Endothelial cell of umbilical vein (primary cell): ENCODE results near the gene TULP4. TPM values are rescaled to one million over a fixed set of nuclear protein-coding genes. Genes with fewer than 3 reads are reported as not detected.

Experiments
- BruUV-seq: library from RNA; stranded (reverse); fragments of 400-500 nt; replicated peaks from 2 replicates; lab custom pipeline; 2021; lab: Mats Ljungman, UMichigan
- CTCF ChIA-PET: fragments of 300-600, 350-600 bp; sonication (Branson Sonifier 250); formaldehyde crosslinking; loops from one replicate; lab custom pipeline; 2021; ENCODE audit warnings: antibody characterized with exemption, inconsistent platforms; lab: Charles Lee
- POLR2A ChIA-PET: fragments of 300-600, 350-600 bp; sonication (Branson Sonifier 250); formaldehyde crosslinking; loops from one replicate; lab custom pipeline; 2021; ENCODE audit warnings: antibody characterized with exemption, inconsistent platforms; lab: Charles Lee
- DNase-seq: peaks from one replicate; pipeline ENCODE4 v3.0.0-alpha.2; 2011; ENCODE audit warnings: low read depth, low spot score
- FAIRE-seq: peaks from 2 replicates; lab custom pipeline; 2011; peaks lifted over from hg19 to GRCh38; lab: Jason Lieb, UNC
- H2AFZ ChIP-seq: 2 replicates; pipeline ENCODE4 v1.6.0; 2012; ENCODE audit warnings: low read depth, low read length, control low read depth, inconsistent platforms
- H3K27ac ChIP-seq: 2 replicates; pipeline ENCODE4 v1.5.1; 2011; ENCODE audit warnings: low read depth, mild to moderate bottlenecking, control low read depth, low read length, moderate library complexity; ENCODE audit not compliant: insufficient read depth
- H3K27me3 ChIP-seq, 2 experiments: 2 replicates each; pipeline versions ENCODE4 v1.6.0 to v1.6.1; 2011; ENCODE audit warnings: low read length in 2 of 2, mixed read lengths in 1 of 2; ENCODE audit not compliant: control insufficient read depth in 2 of 2, insufficient read depth in 2 of 2
- H3K36me3 ChIP-seq, 2 experiments: 2 replicates in 1 of 2; 3 replicates in 1 of 2; pipeline ENCODE4 v1.5.1; 2011; ENCODE audit warnings: low read length in 2 of 2, mild to moderate bottlenecking in 1 of 2, moderate library complexity in 1 of 2; ENCODE audit not compliant: control insufficient read depth in 2 of 2, insufficient read depth in 2 of 2; ENCODE audit errors: extremely low read depth in 1 of 2
- H3K4me1 ChIP-seq: 3 replicates; pipeline ENCODE4 v1.5.1; 2011; ENCODE audit warnings: mild to moderate bottlenecking, low read length; ENCODE audit not compliant: control insufficient read depth, insufficient read depth; ENCODE audit errors: extremely low read depth
- H3K4me2 ChIP-seq: 2 replicates; pipeline ENCODE4 v1.6.1; 2011; ENCODE audit warnings: low read length, control low read depth, mixed read lengths; ENCODE audit not compliant: insufficient read depth
- H3K4me3 ChIP-seq, 3 experiments: fragments of 200-600 bp in 1 of 3; sonication (generic), shearing (Covaris generic) in 1 of 3; replicated peaks in 1 of 3; 2 replicates each; pipeline ENCODE4 v1.5.1; 2011 to 2016; ENCODE audit warnings: control low read depth in 3 of 3, low read length in 3 of 3, mild to moderate bottlenecking in 2 of 3, inconsistent platforms in 1 of 3, low read depth in 1 of 3, moderate library complexity in 1 of 3; ENCODE audit not compliant: insufficient read depth in 1 of 3
- H3K79me2 ChIP-seq: 2 replicates; pipeline ENCODE4 v1.6.0; 2012; ENCODE audit warnings: low read length, inconsistent platforms; ENCODE audit not compliant: control insufficient read depth, insufficient read depth
- H3K9ac ChIP-seq: replicated peaks from 2 replicates; pipeline ENCODE3; 2011; ENCODE audit warnings: low read length, control low read depth; ENCODE audit not compliant: insufficient read depth; ENCODE audit errors: extremely low read depth
- H3K9me1 ChIP-seq: replicated peaks from 3 replicates; pipeline ENCODE4 v1.6.0; 2011; ENCODE audit warnings: mild to moderate bottlenecking, low read length; ENCODE audit not compliant: control insufficient read depth, insufficient read depth; ENCODE audit errors: extremely low read depth
- H3K9me3 ChIP-seq: replicated peaks from 2 replicates; pipeline ENCODE4 v1.5.1; 2012; ENCODE audit warnings: low read length, inconsistent platforms; ENCODE audit not compliant: control insufficient read depth, insufficient read depth
- H4K20me1 ChIP-seq: replicated peaks from 2 replicates; pipeline ENCODE3; 2011; ENCODE audit warnings: mild to moderate bottlenecking, low read length; ENCODE audit not compliant: control insufficient read depth, insufficient read depth; ENCODE audit errors: extremely low read depth
- EZH2 ChIP-seq: IDR thresholded peaks from 2 replicates; pipeline ENCODE4 v1.6.1; 2012; ENCODE audit warnings: borderline replicate concordance, low read depth, mild to moderate bottlenecking, moderate library complexity, low read length, inconsistent platforms; ENCODE audit not compliant: severe bottlenecking
- FOS ChIP-seq: IDR thresholded peaks from 2 replicates; pipeline ENCODE4 v1.6.1; 2011; ENCODE audit warnings: mild to moderate bottlenecking, low read length, moderate library complexity, borderline replicate concordance; ENCODE audit not compliant: insufficient read depth
- GATA2 ChIP-seq: IDR thresholded peaks from 2 replicates; pipeline ENCODE4 v1.7.0; 2011; ENCODE audit warnings: low read depth, mild to moderate bottlenecking, moderate library complexity, mixed read lengths, low read length; ENCODE audit not compliant: insufficient read length, insufficient read depth
- JUN ChIP-seq: IDR thresholded peaks from 2 replicates; pipeline ENCODE4 v1.6.1; 2011; ENCODE audit warnings: borderline replicate concordance, low read depth; ENCODE audit not compliant: insufficient read length, insufficient read depth
- MYC ChIP-seq: IDR thresholded peaks from one replicate; pipeline ENCODE4 v1.6.1; 2011; ENCODE audit warnings: mild to moderate bottlenecking, low read depth, low read length
- POLR2A ChIP-seq: IDR thresholded peaks from 2 replicates; pipeline ENCODE4 v1.6.1; 2012; ENCODE audit warnings: low read depth, mild to moderate bottlenecking, control low read depth, low read length
- POLR2AphosphoS5 ChIP-seq: IDR thresholded peaks from 2 replicates; pipeline ENCODE4 v1.6.1; 2012; ENCODE audit warnings: low read depth, mild to moderate bottlenecking, control low read depth, low read length, moderate library complexity; ENCODE audit not compliant: insufficient read depth
- dilution Hi-C: fragments of 300-500 bp; cut with MboI; formaldehyde crosslinking; loops from one replicate; pipeline ENCODE4 v1.15.0; 2019; ENCODE audit warnings: low sequenced_read_pairs; ENCODE audit not compliant: extremely low pct_ligation_motif_present
- intact Hi-C: fragments of 100-400 bp; cut with micrococcal nuclease; formaldehyde crosslinking; loops from one replicate; pipeline ENCODE4 v1.10.0; 2022
- polyA plus RNA-seq, 4 experiments: library from polyadenylated mRNA; depleted of rRNA in 3 of 4; stranded (reverse) in 3 of 4; unstranded in 1 of 4; fragments of >200 nt; gene quantifications; 2 replicates each; pipeline versions ENCODE4 v1.2.1 to v1.2.3, GENCODE V29; 2011 to 2012; ENCODE audit warnings: missing spikeins in 1 of 4
- total RNA-seq: library from RNA; stranded (reverse); gene quantifications from 2 replicates; pipeline ENCODE4 v1.2.3, GENCODE V29; 2021
- TF ChIP-seq, protein P1 (sequence below): IDR thresholded peaks from 2 replicates; pipeline ENCODE4 v1.6.1; 2011; ENCODE audit not compliant: insufficient read depth, insufficient read length
- TF ChIP-seq, protein P2 (sequence below), 2 donors: IDR thresholded peaks; 1 replicate in 1 of 2; 2 replicates in 1 of 2; pipeline ENCODE4 v1.5.1; 2011; ENCODE audit warnings: low read length in 2 of 2, mild to moderate bottlenecking in 2 of 2, moderate library complexity in 2 of 2, control low read depth in 1 of 2, inconsistent platforms in 1 of 2, low read depth in 1 of 2; ENCODE audit not compliant: insufficient read depth in 1 of 2; ENCODE audit errors: extremely low read depth in 1 of 2

TULP4 gene
- total and polyA plus RNA-seq, 2 donors (not counting 3 experiments of a cell fraction or from before 2014, with no cell fraction given), result 10.8 to 55.1 TPM

- H3K9me1 ChIP-seq, result no peaks in the 10 kb centered on the region
These were observed 153.5 kb downstream of the TULP4 start for GRCh38 chr6:158465747-158466146.

GRCh38 chr6:158467923-158468322 lies 155.7 kb downstream of the TULP4 start:
- no peaks in the 10 kb centered on the region for H3K9me1 ChIP-seq
- no peak for DNase-seq
- H4K20me1 ChIP-seq, result no peaks in the 10 kb centered on the region
- no peaks in the 10 kb centered on the region for H3K79me2 ChIP-seq
- no peaks in the 10 kb centered on the region for H3K27me3 ChIP-seq
- H3K9me3 ChIP-seq, result no peaks in the 10 kb centered on the region
- ChIA-PET CTCF (no interaction called here), POLR2A (no interaction called here)
- intact Hi-C loops (no loop called here), dilution Hi-C loops (no loop called here)
- H3K4me1 ChIP-seq, result peaks cover 7% of the 10 kb centered on the region
- FAIRE-seq, result no peak
- TF ChIP-seq, protein P1, sequence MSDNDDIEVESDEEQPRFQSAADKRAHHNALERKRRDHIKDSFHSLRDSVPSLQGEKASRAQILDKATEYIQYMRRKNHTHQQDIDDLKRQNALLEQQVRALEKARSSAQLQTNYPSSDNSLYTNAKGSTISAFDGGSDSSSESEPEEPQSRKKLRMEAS, result no peak
- TF ChIP-seq GATA2 (no peak), EZH2 (no peak), JUN (no peak), FOS (no peak), MYC (no peak), POLR2A (no peak), POLR2AphosphoS5 (no peak)
- TF ChIP-seq, protein P2, sequence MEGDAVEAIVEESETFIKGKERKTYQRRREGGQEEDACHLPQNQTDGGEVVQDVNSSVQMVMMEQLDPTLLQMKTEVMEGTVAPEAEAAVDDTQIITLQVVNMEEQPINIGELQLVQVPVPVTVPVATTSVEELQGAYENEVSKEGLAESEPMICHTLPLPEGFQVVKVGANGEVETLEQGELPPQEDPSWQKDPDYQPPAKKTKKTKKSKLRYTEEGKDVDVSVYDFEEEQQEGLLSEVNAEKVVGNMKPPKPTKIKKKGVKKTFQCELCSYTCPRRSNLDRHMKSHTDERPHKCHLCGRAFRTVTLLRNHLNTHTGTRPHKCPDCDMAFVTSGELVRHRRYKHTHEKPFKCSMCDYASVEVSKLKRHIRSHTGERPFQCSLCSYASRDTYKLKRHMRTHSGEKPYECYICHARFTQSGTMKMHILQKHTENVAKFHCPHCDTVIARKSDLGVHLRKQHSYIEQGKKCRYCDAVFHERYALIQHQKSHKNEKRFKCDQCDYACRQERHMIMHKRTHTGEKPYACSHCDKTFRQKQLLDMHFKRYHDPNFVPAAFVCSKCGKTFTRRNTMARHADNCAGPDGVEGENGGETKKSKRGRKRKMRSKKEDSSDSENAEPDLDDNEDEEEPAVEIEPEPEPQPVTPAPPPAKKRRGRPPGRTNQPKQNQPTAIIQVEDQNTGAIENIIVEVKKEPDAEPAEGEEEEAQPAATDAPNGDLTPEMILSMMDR (IDR thresholded peaks at IDR 0.05; ENCODE audit: extremely low read depth in 1 of 2, insufficient read depth in 1 of 2, low read depth in 1 of 2, low read length in 2 of 2), result no peak
- no peak overlapping the region for H2AFZ ChIP-seq
- BruUV-seq, result no TSS peak
- no peak overlapping the region for H3K27ac ChIP-seq
- H3K4me2 ChIP-seq, result no peak overlapping the region
- H3K36me3 ChIP-seq, result peaks cover 0 to 5% of the 10 kb centered on the region in 2 experiments
- H3K4me3 ChIP-seq, result no peak overlapping the region
- H3K9ac ChIP-seq, result no peak overlapping the region

More at GRCh38 chr6:158465747-158466146, 153.5 kb downstream of the TULP4 start:
- Histone ChIP-seq H4K20me1 (no peaks in the 10 kb centered on the region), H3K79me2 (no peaks in the 10 kb centered on the region), H3K9ac (no peak overlapping the region), H3K4me2 (no peak overlapping the region), H3K27me3 (no peaks in the 10 kb centered on the region), H3K36me3 (peaks cover 0 to 5% of the 10 kb centered on the region in 2 experiments), H3K9me3 (no peaks in the 10 kb centered on the region), H3K4me3 (no peak overlapping the region), H2AFZ (no peak overlapping the region), H3K4me1 (peaks cover 3% of the 10 kb centered on the region), H3K27ac (no peak overlapping the region)
- CTCF ChIA-PET, result no interaction called here
- BruUV-seq, result no TSS peak
- POLR2A ChIA-PET, result no interaction called here
- intact Hi-C loops (no loop called here), dilution Hi-C loops (no loop called here)
- no peak for TF ChIP-seq GATA2
- no peak for TF ChIP-seq POLR2A
- TF ChIP-seq FOS, result no peak
- TF ChIP-seq, protein P2 (IDR thresholded peaks at IDR 0.05; ENCODE audit: extremely low read depth in 1 of 2, insufficient read depth in 1 of 2, low read depth in 1 of 2, low read length in 2 of 2), result no peak
- no peak for TF ChIP-seq EZH2
- DNase-seq (no peak), FAIRE-seq (no peak)
